HG02642 (cell line): ENCODE data around the gene TRIM5.
"Not testable (repeated sequence)": the region's sequence is repeated elsewhere in the genome, so short reads cannot be mapped to it uniquely, and the experiment has no call there.

Experiments
- ATAC-seq: cut with Tn5 transposase; IDR thresholded peaks from one replicate; pipeline ENCODE4 v1.9.1; 2021; ENCODE audit warnings: mild to moderate bottlenecking; ENCODE audit not compliant: unreplicated experiment, poor library complexity

Gene TRIM5, protein sequence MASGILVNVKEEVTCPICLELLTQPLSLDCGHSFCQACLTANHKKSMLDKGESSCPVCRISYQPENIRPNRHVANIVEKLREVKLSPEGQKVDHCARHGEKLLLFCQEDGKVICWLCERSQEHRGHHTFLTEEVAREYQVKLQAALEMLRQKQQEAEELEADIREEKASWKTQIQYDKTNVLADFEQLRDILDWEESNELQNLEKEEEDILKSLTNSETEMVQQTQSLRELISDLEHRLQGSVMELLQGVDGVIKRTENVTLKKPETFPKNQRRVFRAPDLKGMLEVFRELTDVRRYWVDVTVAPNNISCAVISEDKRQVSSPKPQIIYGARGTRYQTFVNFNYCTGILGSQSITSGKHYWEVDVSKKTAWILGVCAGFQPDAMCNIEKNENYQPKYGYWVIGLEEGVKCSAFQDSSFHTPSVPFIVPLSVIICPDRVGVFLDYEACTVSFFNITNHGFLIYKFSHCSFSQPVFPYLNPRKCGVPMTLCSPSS

DNA sequence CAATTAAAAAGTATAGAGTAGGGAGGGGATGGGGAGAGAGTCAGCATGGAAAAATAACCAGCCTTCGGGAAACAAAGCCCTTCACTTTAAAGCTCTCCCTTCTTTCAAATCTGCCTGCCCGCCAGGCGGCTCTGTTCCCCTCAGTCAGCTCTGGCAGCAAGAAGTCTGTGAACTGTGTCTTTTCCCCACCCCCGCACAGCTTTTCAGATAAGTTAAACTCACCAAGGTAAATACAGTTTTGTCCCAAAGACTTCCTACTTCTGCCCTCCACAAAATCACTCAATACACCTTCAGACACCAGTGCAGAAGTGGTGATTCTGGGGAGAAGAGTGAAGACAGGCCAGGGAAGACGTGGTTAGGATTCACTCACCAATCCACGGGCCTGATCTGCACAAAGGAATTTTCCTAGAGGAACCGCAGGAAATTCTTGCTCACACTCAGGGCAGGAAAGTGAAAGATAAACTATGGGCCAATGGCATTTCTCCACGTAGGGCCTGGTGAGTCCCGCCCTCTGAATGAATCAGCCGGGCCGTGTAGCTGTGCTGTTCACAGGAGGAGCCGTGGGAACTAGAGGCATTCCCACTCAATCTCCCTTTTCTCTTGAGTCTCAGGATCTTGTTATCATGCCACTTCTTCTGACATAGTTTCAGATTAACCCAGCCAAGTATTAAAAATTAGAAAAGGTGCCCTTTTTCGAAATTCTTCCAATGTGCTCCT lies at the start of gene TRIM5:
TRIM5 (minus strand) TSS at position 429 of the 717 bp plus-strand sequence. CDS start 4,897 bp downstream, outside the sequence.
- ATAC-seq: peak; percentile 81

DNA sequence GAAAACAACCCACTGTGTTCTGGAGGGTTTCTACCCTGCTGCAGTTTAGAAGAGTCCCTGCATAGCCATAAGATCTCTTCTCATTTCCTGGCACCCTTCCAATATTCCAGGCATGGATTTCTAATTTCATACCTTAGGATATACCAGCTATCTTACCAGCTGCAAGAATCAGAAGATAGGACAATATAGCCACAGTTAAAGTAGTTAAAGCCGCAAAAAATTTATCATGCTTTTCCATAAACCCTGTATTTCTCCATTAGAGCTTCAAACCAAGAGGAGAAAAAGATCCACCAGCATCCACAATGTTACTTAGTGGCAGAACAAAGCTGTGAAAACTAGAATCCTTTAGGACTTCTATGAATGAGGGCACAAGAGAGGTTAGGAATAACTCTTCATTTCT lies 42.8 kb upstream of the TRIM5 start:
- no peak for ATAC-seq

DNA sequence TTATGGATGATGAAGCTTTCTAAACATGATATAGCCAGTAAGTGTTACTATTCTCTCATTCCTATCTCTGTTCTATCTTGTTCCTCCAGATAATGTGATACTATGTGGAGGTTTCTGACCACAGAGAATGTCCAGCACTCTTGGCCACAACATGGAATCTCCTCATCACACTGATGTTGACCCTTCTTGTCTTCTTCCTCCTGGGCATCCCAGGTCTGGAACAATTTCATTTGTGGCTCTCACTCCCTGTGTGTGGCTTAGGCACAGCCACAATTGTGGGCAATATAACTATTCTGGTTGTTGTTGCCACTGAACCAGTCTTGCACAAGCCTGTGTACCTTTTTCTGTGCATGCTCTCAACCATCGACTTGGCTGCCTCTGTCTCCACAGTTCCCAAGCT lies 41.5 kb upstream of the TRIM5 start:
- no peak for ATAC-seq

DNA sequence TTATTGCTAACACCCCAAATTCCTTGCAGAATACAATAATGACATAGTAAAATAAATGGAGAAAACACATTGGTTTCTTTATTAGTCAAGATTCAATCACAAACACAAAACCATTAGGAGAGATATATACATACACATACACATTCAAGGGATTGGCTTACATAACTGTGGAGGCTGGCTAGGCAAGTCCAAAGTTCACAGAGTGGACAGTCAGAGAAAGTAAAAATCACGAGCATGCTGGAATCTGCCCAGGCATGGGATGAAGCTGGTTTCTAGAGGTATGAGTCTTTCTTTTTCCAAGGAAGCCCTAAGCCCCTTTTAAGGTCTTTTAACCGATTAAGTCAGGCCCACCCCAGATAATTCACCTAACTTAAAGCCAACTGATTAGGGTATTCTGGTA lies 37.7 kb upstream of the TRIM5 start:
- ATAC-seq: no peak

DNA sequence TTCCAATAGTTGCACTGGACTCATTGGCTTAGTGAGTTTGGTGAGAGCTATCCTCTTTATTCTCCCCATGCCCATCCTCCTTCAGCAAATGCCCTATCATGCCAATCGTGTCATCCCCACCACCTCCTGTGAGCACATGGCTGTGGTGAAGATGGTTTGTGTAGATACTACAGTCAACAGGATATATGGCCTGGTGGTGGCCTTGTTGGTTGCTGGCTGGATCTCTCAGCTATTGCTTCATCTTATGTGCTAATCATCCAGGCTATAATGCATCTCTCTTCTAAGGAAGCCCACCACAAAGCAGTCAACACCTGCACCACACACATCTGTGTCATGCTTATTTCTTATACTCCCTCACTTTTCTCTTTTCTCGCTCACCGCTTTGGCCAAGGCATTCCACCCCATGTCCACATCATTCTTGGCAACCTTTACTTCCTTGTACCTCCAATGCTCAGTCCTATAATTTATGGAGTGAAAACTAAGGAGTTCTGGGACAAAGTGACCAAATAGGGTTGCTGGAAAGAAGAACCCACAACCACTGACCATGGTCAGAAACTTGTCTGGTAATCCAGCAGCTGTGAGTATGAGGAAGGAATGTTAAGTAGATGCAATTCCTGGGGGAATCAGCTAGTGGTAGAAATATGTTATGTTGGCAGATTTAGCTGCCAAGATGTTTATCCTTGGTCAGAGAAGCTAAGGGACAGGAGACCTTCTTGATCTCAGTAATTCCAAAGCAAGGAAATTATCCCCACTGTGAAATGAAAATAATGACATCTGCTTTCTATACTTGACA lies 35.0 kb upstream of the TRIM5 start:
- ATAC-seq: no peak

DNA sequence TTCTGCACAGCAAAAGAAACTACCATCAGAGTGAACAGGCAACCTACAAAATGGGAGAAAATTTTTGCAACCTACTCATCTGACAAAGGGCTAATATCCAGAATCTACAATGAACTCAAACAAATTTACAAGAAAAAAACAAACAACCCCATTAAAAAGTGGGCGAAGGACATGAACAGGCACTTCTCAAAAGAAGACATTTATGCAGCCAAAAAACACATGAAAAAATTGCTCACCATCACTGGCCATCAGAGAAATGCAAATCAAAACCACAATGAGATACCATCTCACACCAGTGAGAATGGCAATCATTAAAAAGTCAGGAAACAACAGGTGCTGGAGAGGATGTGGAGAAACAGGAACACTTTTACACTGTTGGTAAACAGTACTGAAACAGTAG lies 31.6 kb upstream of the TRIM5 start:
- ATAC-seq: not testable (repeated sequence)

DNA sequence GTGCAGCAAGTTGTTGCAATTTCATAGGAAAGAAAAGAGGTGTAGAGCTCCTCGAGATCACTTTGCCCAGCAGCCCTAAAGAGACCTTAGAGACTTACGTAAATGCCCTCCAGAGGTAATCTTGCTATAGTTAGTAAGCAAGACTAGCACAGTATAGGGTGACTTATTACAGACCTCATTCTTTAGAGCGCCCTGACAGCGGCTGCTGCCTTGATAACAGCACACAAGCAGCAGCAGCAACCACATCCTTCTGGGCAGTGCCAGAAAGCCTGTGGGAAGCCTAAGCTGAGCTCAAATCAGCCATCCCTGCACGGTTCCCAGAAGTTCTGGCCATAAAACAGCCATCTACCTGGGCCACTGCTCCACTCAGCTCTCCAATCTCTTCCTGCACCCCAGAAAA lies 28.8 kb upstream of the TRIM5 start:
- no peak for ATAC-seq

DNA sequence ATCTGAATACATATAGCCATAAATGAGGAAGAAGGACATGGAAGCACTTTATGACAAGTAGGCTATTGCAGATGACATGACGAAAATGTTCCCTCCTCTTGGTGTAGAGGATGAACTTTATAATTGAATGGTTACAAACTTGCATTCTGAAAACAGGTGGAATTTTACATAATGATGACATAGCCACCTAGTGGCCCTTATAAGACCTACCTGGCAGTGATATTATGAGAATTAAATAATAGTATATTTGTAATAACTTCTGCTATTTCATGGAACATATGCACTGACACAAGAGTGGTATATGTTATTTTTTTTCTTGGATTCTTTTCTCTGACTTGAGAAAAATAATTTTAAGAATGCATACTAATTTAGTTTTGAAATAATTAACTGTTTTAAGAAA lies 27.6 kb upstream of the TRIM5 start:
- ATAC-seq: no peak

DNA sequence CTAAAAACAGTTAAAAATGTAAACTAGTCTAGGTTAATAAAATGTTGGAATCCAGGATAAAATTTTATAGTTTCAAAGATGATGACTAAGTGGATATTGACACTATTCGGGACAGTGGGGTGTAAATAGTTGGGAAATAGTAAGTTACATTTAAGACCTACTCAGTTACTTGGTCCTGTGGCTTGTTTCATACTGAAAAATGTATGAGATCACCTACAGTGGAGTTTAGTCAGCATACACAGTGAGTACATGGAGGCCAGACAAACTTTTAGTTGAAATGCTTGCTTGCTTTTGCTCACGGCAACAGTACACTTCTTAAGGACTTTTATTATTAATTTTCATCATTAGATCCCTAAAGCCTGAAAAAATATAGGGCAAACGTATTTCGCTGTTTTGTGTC lies 20.8 kb upstream of the TRIM5 start:
- ATAC-seq: no peak

DNA sequence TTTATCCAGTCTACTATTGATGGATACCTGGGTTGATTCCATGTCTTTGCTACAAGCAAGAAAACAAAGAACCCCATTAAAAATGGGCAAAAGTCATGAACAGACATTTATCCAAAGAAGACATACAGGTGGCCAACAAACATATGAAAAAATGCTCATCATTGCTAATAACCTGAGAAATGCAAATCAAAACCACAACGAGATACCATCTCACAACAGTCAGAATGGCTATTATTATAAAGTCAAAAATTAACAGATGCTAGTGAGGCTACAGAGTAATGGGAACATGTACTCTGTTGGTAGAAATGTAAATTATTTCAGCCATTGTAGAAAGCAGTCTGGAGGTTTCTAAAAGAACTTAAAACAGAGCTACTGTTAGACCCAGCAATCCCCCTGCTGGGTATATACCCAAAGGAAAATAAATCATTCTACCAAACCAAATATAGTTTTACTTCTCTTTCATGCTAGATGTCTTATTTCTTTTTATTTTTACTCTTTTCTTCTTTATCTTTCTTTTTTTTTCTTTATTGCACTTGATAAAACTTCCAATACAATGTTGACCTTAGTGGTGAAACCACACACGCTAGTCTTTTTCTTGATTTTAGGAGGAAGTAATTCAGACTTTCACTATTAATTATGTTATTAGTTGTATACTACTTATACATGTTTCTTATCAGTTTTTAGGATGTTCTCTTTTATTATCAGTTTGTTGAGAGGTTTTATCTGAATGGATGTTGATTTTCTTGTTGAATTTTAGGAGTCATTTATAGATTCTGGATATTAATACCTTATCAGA lies 19.1 kb upstream of the TRIM5 start:
- peak; percentile 79 for ATAC-seq

DNA sequence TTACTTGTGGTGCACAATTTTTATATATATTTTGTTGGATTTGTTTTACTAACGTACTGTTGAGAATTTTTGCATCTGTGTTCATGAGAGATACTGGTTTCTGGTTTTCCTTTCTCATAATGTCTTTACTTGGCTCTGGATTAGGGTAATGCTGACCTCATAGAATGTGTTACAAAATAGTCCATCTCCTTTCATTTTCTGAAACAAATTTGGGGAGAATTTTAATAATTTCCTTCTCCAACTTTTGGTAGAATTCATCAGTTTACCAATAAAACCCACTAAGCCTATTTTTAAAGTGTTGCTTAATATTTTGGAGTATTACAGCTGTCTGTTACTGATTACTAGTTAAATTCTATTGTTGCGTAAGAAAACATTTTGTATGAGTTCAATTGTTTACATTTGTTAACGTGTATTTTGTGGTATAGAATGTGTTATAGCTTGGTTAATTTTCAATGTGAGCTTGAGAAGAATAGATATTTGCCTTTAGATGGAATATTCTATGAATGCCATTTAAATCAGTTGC lies 16.2 kb upstream of the TRIM5 start:
- no peak for ATAC-seq

DNA sequence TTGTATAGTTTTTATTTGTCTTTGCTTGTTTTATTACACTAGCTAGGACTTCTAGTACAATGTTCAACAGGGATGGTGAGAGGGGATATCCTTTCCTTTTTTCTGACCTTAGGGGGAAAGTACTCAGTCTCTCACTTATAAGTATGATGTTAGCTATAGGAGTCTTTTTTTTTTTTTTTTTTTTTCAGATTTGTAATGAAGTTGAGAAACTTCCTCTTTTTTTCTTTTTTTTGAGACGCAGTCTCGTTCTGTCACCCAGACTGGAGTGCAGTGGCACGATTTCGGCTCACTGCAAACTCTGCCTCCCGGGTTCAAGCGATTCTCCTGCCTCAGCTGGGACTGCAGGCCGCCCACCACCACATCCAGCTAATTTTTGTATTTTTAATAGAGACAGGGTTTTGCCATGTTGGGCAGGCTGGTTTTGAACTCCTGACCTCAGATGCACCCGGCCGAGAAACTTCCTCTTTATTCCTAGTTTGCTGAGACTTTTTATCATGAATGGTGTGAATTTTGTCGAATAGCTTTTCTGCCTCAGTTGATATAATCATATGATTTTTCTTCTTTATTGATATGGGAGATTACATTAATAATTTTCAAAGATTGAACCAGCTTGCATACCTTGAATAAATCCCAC lies 15.7 kb upstream of the TRIM5 start:
- no peak for ATAC-seq

DNA sequence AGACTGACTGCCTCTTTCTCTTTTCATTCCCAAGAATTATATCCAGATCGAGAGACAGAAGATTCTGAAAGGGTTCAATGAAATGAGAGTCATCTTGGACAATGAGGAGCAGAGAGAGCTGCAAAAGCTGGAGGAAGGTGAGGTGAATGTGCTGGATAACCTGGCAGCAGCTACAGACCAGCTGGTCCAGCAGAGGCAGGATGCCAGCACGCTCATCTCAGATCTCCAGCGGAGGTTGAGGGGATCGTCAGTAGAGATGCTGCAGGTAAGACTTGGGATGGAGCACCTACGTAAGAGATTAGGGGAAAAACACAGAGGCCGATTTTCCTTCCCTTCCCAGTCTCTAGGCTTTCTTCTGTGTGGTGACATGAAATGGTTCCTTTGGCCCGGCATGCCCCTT lies 13.4 kb upstream of the TRIM5 start:
- ATAC-seq: no peak

DNA sequence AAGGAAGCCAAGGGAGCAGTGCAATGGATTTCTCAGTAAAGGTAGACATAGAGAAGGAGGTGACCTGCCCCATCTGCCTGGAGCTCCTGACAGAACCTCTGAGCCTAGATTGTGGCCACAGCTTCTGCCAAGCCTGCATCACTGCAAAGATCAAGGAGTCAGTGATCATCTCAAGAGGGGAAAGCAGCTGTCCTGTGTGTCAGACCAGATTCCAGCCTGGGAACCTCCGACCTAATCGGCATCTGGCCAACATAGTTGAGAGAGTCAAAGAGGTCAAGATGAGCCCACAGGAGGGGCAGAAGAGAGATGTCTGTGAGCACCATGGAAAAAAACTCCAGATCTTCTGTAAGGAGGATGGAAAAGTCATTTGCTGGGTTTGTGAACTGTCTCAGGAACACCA lies 11.3 kb upstream of the TRIM5 start:
- no peak for ATAC-seq

DNA sequence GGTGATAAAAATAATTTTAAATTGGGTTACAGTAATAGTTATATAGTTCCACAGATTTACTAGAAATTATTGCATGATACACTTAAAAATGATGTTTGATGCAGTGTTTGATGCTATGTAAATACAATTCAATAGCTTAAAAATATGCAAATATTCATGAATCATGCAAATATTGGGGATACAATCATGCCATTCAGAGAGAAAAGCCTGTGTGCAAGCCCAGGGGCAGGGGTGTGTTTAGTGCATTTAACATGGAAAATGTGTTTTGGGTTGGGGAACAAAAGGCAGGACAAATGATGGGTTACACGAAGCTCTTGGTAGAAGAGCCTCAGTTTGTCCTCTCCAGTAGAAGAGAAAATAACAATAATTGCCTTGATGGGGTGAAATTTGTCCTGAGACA lies 10.7 kb upstream of the TRIM5 start:
- no peak for ATAC-seq

DNA sequence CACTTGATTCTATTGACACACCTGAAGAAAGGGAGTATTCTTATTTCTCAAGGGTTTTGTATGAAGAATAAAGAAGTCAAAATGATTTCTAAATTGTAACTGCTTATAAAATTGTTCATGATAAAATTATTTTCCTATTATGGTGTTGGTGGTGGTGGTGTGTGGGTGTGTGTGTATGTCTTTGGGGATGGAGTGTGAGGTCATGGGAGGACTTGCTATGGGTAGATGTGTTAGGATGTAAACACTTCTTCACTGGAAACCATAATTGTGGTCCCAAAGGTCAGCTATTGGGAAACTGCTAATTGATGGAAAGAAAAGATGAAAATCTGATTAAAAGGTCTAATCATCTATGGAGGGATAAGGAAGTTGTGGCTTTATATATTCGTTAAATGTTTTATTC lies 9.8 kb upstream of the TRIM5 start:
- no peak for ATAC-seq

DNA sequence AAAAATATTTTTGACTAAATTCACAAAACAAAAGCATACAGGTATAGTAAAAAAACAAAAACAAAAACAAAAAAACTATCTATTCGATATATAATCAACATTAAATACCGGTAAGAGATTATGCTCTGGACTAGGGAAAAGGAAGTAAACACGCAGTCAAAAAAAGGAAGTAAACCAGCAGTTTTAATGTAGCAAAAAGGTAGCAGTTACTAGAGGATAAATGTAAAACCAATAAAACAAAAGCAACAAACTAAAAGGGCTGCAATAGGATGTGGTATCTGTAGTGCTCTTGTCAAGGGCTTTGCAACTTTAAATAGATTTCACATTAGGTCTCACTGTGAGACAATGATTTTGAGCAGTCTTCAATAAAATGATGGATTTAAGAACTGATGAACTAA lies 7.1 kb upstream of the TRIM5 start:
- ATAC-seq: no peak

DNA sequence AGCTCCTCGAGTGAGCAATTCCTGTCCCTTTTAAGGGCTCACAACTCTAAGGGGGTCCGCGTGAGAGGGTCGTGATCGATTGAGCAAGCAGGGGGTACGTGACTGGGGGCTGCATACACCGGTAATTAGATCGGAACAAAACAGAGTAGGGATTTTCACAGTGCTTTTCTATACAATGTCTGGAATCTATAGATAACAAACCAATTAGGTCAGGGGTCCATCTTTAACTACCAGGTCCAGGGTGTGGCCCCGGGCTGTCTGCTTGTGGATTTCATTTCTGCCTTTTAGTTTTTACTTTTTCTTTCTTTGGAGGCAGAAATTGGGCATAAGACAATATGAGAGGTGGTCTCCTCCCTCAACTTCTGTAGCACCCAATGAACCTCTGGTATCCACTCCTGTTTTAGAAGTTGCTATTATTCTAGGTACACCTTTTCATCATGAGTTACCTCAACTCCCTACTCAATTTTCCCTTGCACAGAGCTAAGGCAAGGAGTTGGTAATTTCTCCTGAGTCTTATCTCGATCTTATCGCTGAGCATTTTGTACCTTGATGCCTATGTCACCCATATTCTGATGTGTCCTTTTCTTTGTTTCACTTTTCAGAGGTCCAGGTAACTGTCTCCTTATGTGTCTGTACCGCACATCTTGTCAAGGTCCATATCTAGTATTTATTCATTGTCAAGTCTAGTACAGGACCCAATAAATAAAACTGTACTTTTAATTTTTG lies 6.5 kb upstream of the TRIM5 start:
- ATAC-seq: not testable (repeated sequence)

DNA sequence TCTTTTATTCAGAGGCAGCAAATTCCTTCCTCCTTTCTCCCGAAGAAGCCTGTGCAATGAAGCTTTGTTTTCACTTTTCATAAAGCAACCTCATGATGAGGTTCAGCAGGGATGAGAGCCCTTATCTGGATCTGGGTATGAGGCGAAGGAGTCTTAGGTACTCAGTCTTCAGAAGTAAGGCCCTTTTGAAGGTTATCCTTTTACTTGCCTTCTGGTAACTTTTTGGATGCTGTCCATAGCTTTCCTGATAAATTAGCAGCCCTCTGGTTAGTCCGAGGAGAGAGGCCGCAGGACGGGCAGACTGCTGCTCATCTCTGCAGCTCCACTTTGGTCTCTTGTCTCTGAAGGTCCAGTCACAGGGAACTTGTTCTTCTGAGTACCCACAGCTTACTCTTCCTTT lies 5.9 kb upstream of the TRIM5 start:
- no peak for ATAC-seq
